ENCODE data around the gene CSTF3.

Gene CSTF3

GRCh38 chr11:33043221-33043830 lies 118.0 kb downstream of the CSTF3 start:
- DNase-seq (ENCODE audit: low read depth, low spot score) = no peak

- DNase-seq (ENCODE audit: low read depth, low spot score) = no peak
Observed at GRCh38 chr11:33040862-33041453, 120.3 kb downstream of the CSTF3 start.

GRCh38 chr11:33040033-33040861 lies 121.0 kb downstream of the CSTF3 start:
- DNase-seq (ENCODE audit: low read depth, low spot score) = no peak

GRCh38 chr11:33039274-33040032 lies 121.8 kb downstream of the CSTF3 start, which contains the start of gene TCP11L1:
Gene TCP11L1 (plus strand): TSS chr11:33039572. CDS start chr11:33043774, 4,202 bp downstream.
- peak; percentile 93 for DNase-seq (ENCODE audit: low read depth, low spot score)

GRCh38 chr11:33035011-33035410 lies 126.3 kb downstream of the CSTF3 start:
- DNase-seq (ENCODE audit: low read depth, low spot score) = no peak
